Psoas muscle (tissue), 8 donors: ENCODE data around the gene SPARCL1. TPM values are rescaled to one million over a fixed set of nuclear protein-coding genes. Genes with fewer than 3 reads are reported as not detected.

Experiments used
- ATAC-seq, 4 donors: fragments of 200-7000 bp; cut with Tn5 transposase; one replicate each; pipeline ENCODE4 v1.9.1; 2020; ENCODE audit warnings: moderate library complexity in 3 of 4, mild to moderate bottlenecking in 2 of 4
- DNase-seq, 2 donors: peaks; one replicate each; pipeline ENCODE4 v3.0.0-alpha.2; 2020
- H3K27ac ChIP-seq: fragments of 200-600 bp; one replicate; pipeline ENCODE4 v1.8.0; 2022
- H3K27me3 ChIP-seq, 3 donors: fragments of 200-600 bp in 1 of 3; one replicate each; pipeline versions ENCODE4 v1.6.1 to v1.8.0; 2013 to 2022; ENCODE audit warnings: low read length in 2 of 3, mild to moderate bottlenecking in 2 of 3, moderate library complexity in 1 of 3; ENCODE audit not compliant: insufficient read depth in 3 of 3
- H3K36me3 ChIP-seq, 2 donors: fragments of 200-600 bp in 1 of 2; one replicate each; pipeline versions ENCODE4 v1.6.1 to v1.8.0; 2013 to 2022; ENCODE audit warnings: low read depth in 1 of 2, mild to moderate bottlenecking in 1 of 2, moderate library complexity in 1 of 2; ENCODE audit not compliant: insufficient read depth in 1 of 2
- H3K4me1 ChIP-seq: fragments of 200-600 bp; one replicate; pipeline ENCODE4 v1.8.0; 2022
- H3K4me3 ChIP-seq: fragments of 200-600 bp; one replicate; pipeline ENCODE4 v1.8.0; 2022; ENCODE audit warnings: mild to moderate bottlenecking
- H3K9me3 ChIP-seq: fragments of 200-600 bp; one replicate; pipeline ENCODE4 v1.8.0; 2022
- CTCF ChIP-seq: fragments of 200-600 bp; IDR thresholded peaks from one replicate; pipeline ENCODE4 v1.8.0; 2022; ENCODE audit warnings: antibody characterized with exemption
- WGBS, 3 donors: extraction: QIAGEN DNeasy Blood & Tissue Kit; methylation state at CpG; one replicate each; pipeline versions ENCODE4 v1.1.6 to v1.1.7; 2013; 5-methylcytosine and 5-hydroxymethylcytosine counted together
- intact Hi-C, 2 donors: fragments of 100-400 bp; cut with DNase I; formaldehyde crosslinking; loops; one replicate each; pipeline versions ENCODE4 v1.11.0 to v1.14.2; 2022
- polyA plus RNA-seq, 3 donors: library from polyadenylated mRNA; stranded (reverse); fragments of 200-250 nt; gene quantifications; one replicate each; pipeline ENCODE4 v1.2.3, GENCODE V29; 2013
- total RNA-seq, 4 donors: library from RNA; stranded (reverse); fragmentation: NEBNext Ultra II Directional in 2 of 4; extraction: Animal tissue kit (Norgen Biotek cat#: 25700) in 2 of 4; gene quantifications; one replicate each; pipeline versions ENCODE4 v1.2.1 to v1.2.4, GENCODE V29; 2021 to 2023
- donor health status: healthy with polysubstance abuse.
- donor health status: DM: no; HTN: no; CAD: no; lungs with moderate emphysema.
- donor health status: Bipolar disorder and iron deficiency.
- donor health status: healthy.
- donor health status: DM: yes; HTN: yes; CAD: no.
- donor health status: DM: no; HTN: no; CAD: no.
- donor health status: DM: no; HTN: no; CAD: no.
- donor health status: DM: yes; HTN: yes; CAD: no.

The SPARCL1 gene
- total and polyA plus RNA-seq, 7 donors = 117 to 267 (median 188) TPM

DNA sequence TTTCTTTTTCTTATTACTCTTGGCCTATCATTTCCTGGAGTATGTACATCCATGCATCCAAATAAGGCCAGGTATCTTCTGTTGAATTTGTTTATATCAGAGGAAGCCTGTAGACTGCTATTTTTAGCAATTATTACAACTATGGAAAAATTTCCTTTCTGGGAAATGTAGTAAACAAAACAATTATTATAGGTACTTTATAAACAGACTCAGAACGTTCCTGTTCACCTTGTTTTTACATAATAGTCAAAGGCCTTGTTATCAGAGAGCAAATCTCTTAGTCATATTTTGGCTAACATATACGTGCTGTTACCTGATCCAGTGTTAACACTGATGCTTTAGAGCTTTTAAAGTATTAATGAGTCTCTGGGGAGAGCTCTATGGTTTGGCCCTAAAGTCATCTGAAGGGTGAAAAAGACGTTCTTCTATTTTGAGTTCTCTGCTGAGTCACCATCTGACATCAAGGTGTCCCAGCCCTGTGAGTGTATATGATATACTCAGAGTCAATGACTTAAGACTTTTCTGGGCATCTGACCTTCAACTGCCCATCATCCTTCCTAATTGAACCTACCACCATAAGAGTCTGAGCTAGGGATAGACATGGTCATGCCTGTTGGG lies 7.3 kb downstream of the SPARCL1 start:
- Histone ChIP-seq H3K27me3 (no peaks in the 10 kb centered on the region), H3K27ac (peak overlapping the region; percentile 77), H3K4me3 (peak overlapping the region; percentile 10), H3K36me3 (no peaks in the 10 kb centered on the region), H3K9me3 (no peaks in the 10 kb centered on the region), H3K4me1 (peaks cover 23% of the 10 kb centered on the region)
- DNase-seq = no peak
- peak; percentile 77 to 89 (median 82) for ATAC-seq
- intact Hi-C loops = no loop called here
- TF ChIP-seq CTCF = no peak
- 5 to 7% (median 7%) methylated on average over 3 of the region's 3 CpGs for WGBS, 3 donors

GRCh38 chr4:87521319-87521718 lies 7.9 kb downstream of the SPARCL1 start:
- Histone ChIP-seq H3K4me3 (peak overlapping the region; percentile 10), H3K36me3 (no peaks in the 10 kb centered on the region), H3K4me1 (peaks cover 23% of the 10 kb centered on the region), H3K9me3 (no peaks in the 10 kb centered on the region), H3K27ac (peak overlapping the region; percentile 77), H3K27me3 (no peaks in the 10 kb centered on the region)
- intact Hi-C loops = no loop called here
- no peak for TF ChIP-seq CTCF
- 6 to 38% (median 37%) methylated on average over 1 of the region's 1 CpG for WGBS, 3 donors
- ATAC-seq = no peak
- DNase-seq = no peak

DNA sequence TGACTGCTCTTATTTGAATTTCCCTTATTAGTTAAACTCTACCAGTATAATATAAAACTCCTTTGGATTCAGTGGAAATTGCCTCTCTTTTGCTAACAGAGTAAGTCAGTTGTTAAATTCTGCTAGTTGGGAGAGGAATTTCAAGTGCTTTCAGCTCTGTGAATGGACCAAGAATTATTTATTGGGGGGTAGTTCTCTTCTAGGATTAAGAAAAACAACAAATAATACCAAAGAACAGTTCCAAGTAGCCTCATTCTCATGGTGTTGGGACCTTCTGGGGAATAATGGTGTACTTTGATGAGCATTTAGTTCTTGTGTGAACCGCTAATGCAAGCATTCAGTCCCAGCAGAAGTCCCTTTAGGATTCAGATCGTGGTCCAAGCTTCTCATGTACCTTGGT lies 11.6 kb downstream of the SPARCL1 start:
- Histone ChIP-seq H3K36me3 (no peaks in the 10 kb centered on the region), H3K4me1 (peaks cover 18% of the 10 kb centered on the region), H3K27me3 (no peaks in the 10 kb centered on the region), H3K27ac (no peak overlapping the region), H3K4me3 (no peak overlapping the region), H3K9me3 (no peaks in the 10 kb centered on the region)
- DNase-seq (no peak), ATAC-seq (no peak)
- 48 to 55% (median 48%) methylated on average over 2 of the region's 2 CpGs for WGBS, 3 donors
- no peak for TF ChIP-seq CTCF
- intact Hi-C loops = no loop called here

- Histone ChIP-seq H3K4me1 (peaks cover 11% of the 10 kb centered on the region), H3K9me3 (no peaks in the 10 kb centered on the region), H3K27me3 (no peaks in the 10 kb centered on the region), H3K4me3 (no peak overlapping the region), H3K27ac (no peak overlapping the region), H3K36me3 (no peaks in the 10 kb centered on the region)
- TF ChIP-seq CTCF = no peak
- 76 to 95% (median 86%) methylated on average over 3 of the region's 3 CpGs for WGBS, 3 donors
- DNase-seq (no peak), ATAC-seq (no peak)
- intact Hi-C loops = no loop called here
Observed at GRCh38 chr4:87516683-87517082, 12.5 kb downstream of the SPARCL1 start.

DNA sequence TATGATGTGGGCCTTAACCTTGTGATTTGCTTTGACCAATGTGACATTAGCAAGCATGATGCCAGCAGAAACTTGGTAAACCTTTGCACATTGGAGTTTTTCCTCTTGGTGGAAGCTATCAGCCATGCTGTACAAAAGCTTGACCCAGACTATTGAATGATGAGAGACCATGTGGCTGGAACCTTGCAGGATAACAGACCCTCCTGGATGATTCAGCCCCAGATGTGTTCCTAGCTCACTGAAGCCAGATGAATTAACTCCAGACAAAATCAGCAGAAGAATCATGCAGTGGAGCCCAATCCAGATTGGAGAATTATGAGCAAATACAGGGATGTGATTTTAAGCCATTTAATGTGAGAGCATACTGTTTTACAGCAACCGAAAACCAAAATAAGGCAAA lies 16.8 kb downstream of the SPARCL1 start:
- H3K9me3 ChIP-seq = no peaks in the 10 kb centered on the region
- no peak overlapping the region for H3K4me3 ChIP-seq
- H3K27ac ChIP-seq = no peak overlapping the region
- no peak for ATAC-seq
- TF ChIP-seq CTCF = no peak
- H3K27me3 ChIP-seq = no peaks in the 10 kb centered on the region
- intact Hi-C loops = no loop called here
- WGBS, 3 donors = 24 to 46% (median 29%) methylated on average over 1 of the region's 1 CpG
- no peaks in the 10 kb centered on the region for H3K36me3 ChIP-seq
- DNase-seq = no peak
- H3K4me1 ChIP-seq = no peaks in the 10 kb centered on the region
